ENCODE results near the gene SUPT16H.
"Not testable (repeated sequence)": the region's sequence is repeated elsewhere in the genome, so short reads cannot be mapped to it uniquely, and the experiment has no call there.

SUPT16H gene

DNA sequence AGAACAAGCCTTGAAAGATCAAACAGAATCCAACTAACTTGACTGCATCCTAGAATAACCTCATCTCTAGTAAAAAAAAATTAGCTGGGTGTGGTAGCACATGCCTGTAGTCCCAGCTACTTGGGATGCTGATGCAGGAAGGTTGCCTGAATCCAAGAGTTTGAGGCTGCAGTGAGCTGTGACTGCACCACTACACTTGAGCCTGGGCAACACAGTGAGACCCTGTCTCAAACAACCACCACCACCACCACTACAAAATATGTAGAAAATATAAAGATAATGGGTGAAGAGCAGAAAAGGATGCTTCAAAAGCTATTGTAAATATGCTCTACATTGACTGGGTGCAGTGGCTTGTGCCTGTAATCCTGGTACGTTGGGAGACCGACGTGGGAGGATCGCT is 27.3 kb downstream of the SUPT16H start:
- no peak for DNase-seq

DNA sequence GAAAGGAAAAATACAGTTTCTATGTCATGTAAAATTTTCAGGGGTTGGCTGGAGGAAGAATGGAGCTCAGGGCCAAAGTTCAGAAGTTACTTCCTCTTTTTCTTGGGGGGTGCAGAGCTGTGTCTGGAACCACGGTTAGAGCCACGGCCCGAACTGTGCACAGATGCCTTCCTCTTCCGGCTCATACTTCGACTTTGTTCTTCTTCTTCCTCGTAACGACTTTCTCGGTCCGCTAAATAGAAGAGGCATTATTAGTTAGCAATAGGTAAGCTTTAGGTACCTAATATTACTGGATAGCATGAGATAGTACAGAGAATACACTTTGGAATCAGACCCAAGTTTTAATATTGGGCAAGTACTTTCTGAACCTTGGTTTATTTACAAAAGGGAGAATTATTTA is 31.2 kb downstream of the SUPT16H start:
- no peak for DNase-seq

DNA sequence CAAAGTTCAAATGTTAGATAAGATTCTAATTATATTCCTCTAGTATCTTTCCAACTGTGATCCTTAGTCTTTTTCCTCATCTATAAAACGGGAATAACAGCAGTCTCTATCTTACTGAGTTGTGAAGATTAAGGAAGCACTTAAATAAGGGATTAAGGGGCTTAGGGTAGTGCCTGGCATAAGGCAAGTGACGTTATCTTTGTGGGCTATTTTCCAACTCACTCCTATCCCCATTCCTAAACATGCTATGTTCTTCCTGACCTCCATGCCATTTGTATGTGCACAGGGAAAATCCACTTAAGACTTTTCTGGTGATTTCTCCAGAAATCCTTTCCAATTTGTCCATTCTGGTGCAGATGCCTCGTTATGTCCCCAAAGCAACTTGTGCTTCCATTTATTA is 33.3 kb downstream of the SUPT16H start:
- DNase-seq: no peak

DNA sequence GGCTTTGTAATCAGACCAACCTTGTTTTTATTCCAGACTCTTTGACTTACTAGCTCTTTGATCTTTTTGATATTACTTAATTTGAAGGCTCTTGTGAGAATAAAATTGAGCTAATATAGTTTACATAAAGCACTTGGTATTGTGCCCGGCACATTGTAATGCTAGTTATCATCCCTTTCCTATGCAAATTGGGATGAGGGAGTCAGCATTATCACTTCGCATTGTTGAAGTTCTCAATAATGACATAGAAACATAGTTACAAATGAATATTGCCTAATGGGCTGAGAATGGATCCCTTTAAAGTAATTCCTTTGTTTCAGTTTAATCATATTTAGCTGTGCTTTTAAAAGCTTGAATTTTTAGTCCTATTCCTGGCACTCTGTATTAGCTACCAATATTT is 36.6 kb downstream of the SUPT16H start:
- no peak for DNase-seq

DNA sequence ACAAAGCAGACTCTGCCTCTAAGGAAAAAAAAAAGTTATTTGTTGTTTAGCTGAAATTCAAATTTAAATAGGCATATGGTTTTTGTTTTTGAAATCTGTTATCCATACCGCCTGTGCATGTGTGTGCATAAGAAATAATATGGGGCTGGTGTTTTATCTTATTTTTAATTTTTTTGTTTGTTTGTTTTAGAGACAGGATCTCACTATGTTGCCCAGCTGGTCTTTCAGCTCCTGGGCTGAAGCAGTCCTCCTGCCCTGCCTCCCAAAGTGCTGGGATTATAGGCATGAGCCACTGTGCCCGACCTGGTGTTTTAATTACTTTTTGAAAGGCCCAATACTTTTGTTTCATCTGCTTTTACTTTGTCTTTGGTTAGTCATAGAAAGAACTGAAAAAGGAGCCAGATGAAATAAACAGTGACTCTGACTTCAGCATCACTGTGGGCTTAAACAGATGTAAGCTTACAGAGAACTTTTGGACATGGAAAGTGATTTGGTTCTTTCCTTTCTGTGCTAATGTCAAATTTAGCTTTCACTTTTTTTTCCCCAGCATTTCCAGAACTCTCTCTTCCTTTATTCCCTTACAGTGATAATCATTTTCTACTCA is 37.2 kb downstream of the SUPT16H start:
- DNase-seq: no peak

DNA sequence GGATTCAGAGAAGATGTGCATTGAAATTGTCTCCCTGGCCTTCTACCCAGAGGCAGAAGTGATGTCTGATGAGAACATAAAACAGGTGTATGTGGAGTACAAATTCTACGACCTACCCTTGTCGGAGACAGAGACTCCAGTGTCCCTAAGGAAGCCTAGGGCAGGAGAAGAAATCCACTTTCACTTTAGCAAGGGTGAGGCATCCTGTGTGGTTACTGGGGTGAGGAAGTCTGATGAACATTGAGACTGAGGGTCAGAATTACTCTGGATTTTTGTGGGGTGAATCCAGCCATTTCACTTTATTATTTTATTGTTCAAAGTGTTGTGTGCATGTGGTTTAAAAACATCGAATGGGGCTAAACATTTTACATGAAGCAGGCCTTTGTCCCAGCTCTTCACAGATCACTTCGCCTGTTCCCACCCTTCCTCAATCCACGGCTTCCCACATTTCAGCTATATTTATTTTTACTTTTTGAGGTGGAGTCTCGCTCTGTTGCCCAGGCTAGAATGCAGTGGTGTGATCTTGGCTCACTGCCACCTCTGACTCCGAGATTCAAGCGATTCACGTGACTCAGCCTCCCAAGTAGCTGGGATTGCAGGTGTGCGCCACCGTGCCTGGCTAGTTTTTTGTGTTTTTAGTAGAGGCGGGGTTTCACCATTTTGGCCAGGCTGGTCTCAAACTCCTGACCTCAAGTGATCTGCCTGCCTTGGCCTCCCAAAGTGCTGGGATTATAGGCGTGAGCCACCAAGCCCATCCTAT is 40.6 kb downstream of the SUPT16H start:
- DNase-seq: no peak

DNA sequence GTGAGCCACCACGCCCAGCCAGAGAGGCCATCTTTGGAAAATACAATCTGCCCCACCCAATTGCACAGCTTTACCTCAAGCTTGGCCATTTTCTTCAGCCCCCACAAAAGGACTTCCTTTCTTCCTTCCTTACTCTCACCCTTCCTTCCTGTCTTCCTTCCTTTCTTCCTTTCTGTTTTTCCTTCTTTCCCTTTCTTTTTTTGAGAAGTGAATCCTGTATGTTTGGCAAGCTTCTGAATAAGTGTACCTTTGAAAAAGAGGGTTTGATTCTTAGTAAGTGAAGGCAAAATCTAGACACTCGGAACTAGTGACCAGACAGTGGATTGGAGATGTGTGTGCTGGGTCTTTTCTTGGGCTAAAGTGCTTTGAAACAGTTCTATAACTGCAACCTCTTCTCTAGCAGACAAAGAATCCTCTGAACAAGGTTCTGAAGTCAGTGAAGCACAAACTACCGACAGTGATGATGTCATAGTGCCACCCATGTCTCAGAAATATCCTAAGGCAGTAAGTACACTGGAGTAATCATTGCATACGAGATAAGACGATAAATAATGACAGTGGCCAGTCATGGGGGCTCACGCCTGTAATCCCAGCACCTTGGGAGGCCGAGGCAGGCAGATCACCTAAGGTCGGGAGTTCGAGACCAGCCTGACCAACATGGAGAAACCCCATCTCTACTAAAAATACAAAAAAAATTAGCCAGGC is 49.5 kb downstream of the SUPT16H start:
- DNase-seq: no peak

DNA sequence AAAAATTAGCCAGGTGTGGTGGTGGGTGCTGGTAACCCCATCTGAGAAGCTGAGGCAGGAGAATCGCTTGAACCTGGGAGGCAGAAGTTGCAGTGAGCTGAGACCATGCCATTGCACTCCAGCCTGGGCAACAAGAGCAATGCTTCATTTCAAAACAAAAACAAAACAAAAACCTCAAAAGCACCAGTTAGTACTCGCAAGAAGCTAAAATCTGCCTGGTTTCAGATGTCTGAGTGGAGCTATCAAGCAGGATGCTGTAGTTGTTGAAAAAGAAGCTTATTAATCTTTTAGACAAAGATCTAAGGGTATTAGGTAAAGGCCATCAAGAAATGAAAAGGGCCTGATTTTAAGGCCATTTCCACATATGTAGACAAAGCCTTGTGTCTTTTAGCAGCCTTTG is 50.9 kb downstream of the SUPT16H start:
- no peak for DNase-seq

DNA sequence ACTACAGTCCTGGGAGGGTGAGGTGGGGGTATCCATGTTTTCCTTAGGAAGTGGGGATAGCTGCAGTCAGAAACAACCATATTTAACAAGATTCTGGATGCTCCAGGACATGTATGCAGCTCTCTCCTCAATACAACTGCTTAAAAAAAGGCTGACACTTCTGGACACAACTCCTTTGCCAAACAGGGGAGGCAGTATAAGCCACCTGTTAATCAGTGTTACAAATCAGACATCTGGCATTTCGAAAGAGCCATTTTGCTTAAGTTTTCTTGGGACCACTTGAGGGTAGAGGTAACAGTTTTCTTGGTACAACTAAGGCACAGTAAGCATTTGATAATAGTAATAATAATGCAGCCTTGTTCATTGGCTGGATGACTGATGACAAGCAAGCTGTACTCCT is 56.8 kb downstream of the SUPT16H start:
- DNase-seq: no peak

DNA sequence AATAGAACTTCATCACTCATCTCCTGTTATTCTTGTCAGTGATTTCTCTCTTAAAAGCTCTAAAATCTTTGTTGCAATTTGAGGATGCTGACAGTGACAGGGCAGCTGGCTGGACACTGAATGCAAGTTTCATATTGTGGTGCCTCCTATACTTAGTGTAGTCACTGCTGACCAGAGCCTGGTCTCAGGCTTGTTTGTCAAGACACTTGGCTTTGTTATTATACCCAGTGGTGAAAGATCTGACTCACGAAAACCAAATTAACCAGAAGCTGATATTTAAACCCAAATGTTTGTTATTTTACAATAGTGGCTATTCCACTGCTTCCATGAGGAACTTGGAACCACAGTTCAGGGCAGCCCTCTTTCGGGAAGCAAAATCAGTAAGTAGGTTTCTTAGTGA is 61.1 kb downstream of the SUPT16H start:
- DNase-seq: no peak

DNA sequence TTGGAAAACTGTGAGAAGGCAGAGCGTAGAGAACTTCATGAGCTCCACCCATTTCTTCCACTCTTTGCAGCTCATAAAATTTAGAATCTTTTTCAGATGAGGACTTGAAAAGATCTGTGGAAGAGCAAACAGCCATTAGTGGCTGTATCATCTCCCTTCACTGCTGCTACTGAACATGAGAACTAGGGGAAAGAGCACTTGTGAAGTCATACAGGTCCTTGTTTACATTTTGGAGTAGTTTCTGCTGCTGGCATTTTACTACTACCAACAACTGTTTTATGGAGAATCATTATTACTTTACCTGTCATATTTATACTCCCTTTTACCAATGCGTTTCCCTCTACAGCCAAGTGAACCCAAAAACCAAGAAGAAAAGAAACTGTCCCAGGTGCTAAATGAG is 62.9 kb downstream of the SUPT16H start:
- no peak for DNase-seq

DNA sequence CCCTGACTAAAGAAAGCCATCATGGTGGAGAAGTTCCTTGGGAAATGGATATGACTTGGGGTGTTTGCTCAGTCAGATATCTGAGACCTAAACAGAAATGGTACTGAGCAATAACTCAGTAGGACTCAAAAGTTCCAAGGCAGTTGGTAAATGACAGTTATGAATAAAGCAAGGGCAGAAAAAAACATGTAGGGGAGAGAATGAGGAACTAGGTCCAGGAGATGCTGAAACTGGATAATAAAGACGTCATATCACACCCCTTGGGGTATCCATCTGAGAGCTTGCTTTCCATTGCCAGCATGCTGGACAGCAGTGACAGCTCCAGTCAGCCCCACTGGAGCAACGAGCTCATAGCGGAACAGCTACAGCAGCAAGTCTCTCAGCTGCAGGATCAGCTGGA is 66.4 kb downstream of the SUPT16H start:
- no peak for DNase-seq

DNA sequence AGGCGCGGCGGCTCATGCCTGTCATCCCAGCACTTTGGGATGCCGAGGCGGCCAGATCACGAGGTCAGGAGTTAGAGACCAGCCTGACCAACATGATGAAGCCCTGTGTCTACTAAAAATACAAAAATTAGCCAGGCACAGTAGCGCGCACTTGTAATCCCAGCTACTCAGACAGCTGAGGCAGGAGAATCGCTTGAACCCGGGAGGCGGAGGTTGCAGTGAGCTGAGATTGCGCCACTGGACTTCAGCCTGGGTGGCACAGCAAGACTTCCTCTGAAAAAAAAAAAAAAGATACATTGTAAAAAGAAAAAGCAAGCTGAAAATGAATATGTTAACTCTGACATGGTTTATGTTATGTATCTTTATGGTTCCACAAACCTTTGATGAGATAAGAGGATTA is 70.3 kb downstream of the SUPT16H start:
- DNase-seq: no peak

DNA sequence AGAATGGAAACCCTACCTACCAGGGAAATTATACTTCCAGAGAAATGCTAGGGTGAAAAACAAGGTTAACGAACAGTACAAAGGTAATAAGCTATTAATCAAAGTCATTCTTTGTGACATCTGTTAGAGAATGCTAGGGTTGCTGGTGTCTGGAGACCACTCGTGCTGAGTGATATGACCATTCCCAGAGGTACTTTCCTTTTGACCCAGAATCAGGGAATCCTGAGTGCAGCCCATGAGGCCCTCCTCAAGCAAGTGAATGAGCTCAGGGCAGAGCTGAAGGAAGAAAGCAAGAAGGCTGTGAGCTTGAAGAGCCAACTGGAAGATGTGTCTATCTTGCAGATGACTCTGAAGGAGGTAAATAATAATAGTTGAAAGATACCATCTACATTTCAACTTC is 72.2 kb downstream of the SUPT16H start:
- DNase-seq: no peak

DNA sequence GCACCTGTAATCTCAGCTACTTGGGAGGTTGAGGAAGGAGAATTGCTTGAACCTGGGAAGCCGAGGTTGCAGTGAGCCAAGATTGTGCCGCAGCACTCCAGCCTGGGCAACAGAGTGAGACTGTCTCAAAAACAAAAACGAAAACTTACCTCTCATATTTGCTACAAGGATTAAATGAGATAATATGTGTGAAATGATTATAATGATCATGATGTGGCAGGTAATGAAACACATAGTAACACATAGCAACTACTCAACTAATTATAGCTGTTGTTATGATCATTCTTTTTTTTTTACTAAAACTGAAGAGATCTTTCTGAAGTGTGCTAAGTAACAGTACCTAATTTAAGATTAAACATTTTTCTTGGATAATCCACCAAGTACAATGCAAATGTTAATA is 73.9 kb downstream of the SUPT16H start:
- DNase-seq: no peak

DNA sequence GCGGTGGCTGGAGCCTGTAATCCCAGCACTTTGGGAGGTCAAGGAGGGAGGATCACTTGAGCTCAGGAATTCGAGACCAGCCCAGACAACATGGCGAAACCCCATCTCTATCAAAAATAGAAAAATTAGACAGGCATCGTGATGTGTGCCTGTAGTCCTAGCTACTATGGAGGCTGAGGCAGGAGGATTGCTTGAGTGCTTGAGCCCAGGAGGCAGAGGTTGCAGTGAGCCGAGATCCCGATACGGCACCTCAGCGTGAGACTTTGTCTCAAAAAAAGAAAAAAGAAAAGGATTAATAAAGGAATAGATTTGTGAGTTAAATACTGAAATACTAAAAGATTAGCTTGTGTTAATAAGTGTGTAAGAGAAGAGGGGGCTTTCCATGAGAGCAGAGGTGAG is 74.6 kb downstream of the SUPT16H start:
- no peak for DNase-seq

DNA sequence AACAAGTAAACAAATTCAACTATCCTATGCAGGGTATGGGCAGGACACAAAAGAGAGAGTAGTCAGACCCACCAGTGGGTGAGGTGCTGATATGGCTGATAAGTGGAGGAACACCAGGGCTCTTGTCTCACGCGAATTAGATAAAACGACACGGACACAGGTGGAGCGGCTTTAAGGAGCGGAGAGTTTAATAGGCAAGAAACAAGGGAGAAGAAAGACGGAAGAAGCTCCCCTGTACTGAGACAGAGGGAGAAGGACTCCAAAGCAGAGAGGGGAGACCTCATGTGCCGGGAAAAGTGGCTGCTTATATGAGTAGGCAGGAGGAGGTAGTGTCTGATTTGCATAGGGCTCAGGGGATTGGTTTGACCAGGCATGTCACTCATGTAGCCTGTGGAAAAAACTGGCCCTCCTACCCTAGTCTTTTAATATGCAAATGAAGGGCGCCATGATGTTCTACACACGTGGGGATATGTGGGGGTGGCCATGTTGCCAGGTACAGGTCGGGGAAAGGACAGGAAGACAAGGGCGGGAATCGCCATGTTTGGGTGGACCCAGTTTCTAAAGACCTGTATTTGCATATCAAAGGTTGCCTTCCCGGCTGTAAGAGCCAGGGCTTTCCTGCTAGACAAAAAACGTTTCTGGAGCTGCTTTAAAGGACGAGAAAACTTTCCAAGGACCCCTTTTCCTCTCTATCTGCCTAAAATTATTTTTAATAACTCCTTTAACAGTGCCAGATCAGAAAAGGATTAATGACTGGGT is 75.2 kb downstream of the SUPT16H start:
- peak; percentile 100 for DNase-seq

DNA sequence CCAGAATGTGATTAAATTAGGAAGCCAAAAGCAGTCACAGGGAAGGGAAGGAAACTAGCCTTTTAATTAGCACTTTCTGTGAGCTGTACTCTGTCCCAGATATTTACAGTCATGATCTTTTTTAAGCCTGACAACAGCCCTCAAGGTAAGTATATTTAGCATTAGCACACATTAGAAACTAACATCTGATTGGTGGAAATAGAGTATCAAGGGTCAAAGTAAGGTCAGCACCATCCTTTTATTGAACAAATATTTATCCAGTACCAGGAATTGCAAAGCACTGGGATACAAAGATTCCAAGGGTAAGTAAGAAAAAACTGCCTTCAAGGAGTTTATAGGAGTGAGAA is 75.7 kb downstream of the SUPT16H start:
- no peak for DNase-seq

DNA sequence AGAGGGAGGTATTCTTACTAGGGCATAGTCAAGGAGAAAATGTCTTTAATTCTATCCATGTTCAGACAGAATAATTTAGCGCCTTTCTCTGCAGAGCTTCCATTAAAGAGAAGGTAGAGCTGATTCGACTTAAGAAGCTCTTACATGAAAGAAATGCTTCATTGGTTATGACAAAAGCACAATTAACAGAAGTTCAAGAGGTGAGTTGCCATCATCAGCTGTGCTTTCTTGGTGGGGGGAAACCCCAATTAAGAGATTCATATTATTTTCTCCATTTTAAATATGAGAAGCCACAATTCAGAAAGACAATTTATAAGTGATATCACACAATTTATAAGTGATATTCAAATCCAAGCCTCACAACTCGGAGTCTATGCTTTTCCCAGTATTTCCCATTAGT is 76.2 kb downstream of the SUPT16H start:
- no peak for DNase-seq

DNA sequence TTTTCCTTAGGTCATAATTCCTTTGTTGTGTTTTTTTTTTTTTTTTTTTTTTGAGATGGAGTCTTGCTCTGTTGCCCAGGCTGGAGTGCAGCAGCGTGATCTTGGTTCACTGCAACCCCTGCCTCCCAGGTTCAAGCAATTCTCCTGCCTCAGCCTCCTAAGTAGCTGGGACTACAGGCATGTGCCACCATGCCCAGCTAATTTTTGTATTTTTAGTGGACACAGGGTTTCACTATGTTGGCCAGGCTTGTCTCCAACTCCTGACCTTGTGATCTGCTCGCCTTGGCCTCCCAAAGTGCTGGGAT is 81.0 kb downstream of the SUPT16H start:
- DNase-seq: not testable (repeated sequence)

DNA sequence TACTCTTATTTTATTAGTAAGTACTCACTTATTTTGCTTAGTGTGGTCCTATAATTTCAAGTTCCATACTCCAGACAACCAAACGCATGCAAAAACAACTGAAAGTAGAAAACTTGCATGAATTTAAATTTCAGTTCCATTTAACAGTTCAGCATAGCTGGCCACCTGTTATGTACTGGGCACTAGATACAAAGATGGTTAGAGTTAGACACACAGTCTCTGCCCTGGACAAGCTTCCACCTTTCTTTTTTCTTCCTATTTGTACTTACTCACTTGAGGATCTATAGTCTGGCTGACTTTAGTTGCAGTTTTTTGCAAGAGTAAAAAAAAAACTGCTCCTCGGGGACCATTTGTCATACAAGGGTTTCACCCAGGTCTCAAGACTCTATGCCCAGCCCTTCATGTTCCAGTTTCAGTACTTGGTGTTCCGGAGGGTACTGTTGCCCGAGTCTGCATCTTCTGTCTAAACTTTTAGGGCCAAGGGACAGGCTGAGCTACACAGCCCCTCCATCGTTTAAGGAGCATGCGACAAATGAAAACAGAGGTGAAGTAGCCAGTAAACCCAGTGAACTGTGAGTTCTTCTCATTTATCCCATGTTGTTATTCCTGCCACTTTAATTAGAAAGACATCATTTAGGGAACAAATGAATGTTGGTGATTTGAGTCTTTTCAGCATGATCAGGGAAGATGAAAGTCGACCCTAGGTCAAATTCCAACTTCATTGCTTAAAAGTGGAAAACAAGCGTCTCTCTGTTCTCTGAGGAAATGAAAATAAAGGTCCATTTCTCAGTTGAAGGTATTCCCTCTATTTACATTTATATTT is 81.6 kb downstream of the SUPT16H start:
- DNase-seq: no peak
